Measurements from ENCODE around the gene MYF5.

MYF5 gene

DNA sequence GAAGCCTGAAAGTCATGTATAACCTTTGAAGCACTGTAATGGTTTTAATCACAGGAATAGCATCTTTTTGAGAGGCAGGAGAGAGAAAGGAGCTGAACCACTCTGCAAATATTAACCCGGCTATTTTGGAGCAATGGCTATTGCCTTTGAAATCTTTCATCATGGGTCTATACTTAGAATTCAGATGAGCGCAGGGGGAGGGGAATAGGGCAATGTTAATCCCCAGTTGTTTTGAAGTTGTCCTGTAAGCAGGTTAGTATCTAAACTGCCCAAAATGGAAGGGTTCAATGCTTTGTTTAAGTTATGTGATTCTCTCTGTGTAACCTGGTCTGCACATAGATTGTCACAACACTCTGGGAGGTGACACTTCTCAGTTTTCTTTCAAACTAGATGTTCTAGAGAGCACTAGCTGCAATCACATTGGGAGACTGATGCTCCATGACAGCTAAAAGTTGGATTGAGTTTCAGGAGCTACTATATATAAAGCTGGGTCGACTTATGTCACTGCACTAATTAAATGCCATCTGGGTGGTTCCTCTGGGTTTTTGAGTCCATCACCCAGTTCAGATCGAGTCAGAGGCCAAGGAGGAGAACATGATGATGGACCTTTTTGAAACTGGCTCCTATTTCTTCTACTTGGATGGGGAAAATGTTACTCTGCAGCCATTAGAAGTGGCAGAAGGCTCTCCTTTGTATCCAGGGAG, 9.4 kb upstream of the MYF5 start, which contains the start of gene MYF6:
Gene MYF6 (plus strand): TSS at position 509 of the 704 bp plus-strand sequence. CDS start 86 bp downstream, at position 595.
- no peak for DNase-seq (ENCODE audit: low read depth in 1 of 2, low spot score in 1 of 2)

GRCh38 chr12:80707830-80708258, 8.9 kb upstream of the MYF5 start:
- no peak for DNase-seq (ENCODE audit: low read depth in 1 of 2, low spot score in 1 of 2)

GRCh38 chr12:80708259-80708974, 8.3 kb upstream of the MYF5 start:
- DNase-seq (ENCODE audit: low read depth in 1 of 2, low spot score in 1 of 2), result no peak

- no peak for DNase-seq (ENCODE audit: low read depth in 1 of 2, low spot score in 1 of 2)
These were observed 7.8 kb upstream of the MYF5 start for GRCh38 chr12:80708975-80709328.

DNA sequence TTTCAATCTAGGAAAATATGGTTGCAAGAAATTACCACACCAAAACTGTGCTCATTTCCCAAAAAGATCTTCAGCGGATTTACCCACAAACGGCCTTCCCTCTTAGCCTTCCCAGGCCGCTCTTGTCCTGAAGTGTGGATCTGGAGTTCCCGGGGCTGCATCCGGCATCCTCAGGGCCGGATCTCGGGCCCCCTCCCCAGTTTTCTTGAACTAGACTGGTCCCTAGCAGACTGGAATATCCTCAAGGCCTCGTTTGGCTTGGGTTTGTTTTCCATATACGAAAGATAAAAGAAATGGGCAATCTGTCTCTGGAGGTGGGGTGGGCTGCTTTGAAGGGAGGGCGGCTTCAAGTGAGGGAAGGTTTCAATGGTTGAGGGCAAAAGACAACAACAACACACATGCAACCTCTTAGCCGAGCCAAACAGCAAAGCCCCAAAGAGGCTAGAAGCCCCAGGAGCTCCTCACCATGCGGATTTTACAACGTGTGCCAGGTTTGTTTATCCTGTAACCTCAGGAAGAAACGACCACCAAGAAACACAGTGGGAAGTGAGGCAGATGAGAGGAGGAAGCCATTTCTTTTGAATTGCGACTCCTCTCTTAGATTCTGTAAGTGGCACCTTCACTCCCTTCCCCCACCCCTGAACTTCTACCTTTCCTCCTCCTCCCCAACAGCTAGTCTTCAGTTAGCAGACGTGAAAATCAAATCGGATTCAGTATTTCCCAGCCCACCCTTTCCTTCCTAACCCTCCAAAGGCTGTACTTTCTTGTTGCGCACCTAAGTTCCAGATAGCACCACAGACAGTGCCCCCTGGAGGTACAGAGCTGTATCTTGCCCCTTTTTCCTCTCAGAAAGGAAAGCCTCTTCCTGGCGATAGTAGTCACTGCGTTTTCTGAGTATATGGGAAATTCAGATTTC, 6.6 kb upstream of the MYF5 start:
- DNase-seq (ENCODE audit: low read depth in 1 of 2, low spot score in 1 of 2), result no peak

DNA sequence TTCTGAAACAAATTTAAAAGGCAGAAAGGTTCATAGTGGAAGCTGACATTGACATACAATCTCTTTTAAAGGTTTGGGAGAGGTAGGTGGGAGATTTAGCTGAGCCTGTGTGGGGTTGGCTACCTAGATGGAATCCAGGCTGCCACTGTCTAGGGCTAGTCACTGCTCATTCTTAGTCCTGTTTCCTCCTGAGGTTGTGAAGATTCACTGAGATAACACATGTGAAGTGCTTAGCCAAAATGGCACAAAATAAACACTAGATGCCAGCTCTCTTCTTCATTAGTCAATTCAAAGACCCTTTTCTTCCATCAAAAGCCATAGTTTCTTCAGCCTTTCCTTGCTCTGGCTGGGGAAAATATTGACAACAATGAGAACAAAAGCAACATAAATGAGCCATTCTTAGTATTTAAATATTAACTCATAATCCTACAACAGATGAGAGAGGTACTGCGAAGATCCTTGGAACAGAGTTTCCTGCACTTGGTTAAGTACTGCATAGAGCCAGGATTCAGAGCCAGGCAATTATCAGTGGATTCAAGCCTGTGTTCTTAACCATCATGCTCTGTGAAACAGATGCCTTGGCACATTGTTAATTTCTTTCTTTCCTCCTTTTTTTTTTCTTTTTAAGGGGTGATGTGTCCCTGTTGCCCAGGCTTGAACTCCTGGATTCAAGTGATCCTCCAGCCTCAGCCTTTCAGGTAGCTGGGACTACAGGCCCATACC, 5.8 kb upstream of the MYF5 start:
- DNase-seq (ENCODE audit: low read depth in 1 of 2, low spot score in 1 of 2), result no peak

GRCh38 chr12:80711866-80712265, 4.8 kb upstream of the MYF5 start:
- no peak for DNase-seq (ENCODE audit: low read depth in 1 of 2, low spot score in 1 of 2)

DNA sequence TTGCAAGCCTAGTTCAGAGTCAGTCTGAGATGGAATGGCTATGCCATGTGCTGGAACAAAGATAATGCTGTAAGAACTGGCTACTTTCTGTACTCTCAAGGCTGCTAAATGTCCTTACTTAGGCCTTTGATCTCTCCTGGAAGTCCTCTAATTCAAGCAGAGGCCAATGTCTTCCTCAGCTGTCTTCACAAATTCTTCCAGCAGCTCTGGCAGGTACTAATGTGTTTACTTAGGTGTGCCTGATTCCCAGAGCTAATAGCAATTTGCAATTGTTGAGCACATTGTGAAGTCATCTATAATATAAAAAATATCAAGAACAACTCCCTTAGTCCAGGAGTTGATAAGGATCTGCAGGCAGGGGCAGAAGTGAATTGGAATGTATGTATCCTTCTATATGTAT, 3.8 kb upstream of the MYF5 start:
- DNase-seq (ENCODE audit: low read depth in 1 of 2, low spot score in 1 of 2), result no peak

DNA sequence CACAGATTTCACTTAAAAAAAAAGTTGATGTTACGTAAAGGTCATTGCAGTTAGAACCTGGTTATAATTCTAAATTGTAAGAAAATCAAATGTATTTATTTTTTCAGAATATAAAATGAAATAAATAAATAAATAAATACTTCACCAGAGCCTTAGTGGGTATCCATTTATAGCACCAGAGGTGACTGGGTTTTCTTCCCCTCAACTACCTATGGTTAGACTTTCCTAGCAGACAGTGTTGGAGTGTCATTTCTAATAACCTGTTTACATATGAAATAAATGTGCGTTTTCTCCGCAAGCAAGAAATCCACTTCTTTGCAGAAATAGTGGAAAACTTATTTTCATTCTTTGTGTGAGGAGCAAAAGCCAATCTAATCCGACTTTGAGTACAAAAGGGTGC, 3.3 kb upstream of the MYF5 start:
- DNase-seq (ENCODE audit: low read depth in 1 of 2, low spot score in 1 of 2), result no peak

DNA sequence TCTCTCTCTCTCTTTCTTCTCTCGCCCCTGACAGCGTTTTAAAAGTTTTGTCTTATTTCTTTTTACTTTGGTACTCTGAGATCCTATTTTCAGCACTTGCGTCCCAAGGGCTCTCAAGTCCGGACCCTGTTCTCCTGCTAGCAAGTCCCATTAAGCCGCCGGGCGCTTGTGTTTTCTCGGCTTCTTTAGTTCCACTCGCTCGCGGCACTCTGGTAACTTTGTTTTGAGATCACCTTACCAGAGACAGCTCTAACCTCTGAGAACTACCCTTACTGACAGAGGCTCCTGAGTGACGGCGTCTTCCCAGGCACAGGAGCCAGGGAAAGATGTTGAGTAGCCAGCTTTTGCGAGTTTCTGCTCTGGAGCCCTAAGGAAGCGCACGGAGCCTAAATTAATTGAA, 2.7 kb upstream of the MYF5 start:
- DNase-seq (ENCODE audit: low read depth in 1 of 2, low spot score in 1 of 2), result no peak

DNA sequence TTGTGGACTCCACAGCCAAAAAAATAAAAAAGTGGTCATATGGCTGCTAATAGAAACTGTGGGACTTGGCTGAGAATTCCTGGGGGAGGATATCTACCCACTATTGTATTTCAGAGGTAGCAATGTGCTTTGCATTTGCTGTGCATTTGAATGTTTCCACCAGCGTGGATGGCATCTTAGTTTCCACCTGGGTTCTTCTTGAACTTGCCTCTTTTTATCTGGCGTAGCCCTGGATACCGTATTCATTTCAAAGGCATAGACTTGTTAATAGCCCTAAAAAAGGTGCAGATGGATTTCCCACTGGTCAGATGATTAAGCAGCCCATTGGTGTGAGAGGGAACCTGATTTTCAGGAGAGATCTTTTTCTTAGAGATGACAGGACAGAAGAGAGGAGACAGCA, 1.9 kb upstream of the MYF5 start:
- DNase-seq (ENCODE audit: low read depth in 1 of 2, low spot score in 1 of 2), result no peak

DNA sequence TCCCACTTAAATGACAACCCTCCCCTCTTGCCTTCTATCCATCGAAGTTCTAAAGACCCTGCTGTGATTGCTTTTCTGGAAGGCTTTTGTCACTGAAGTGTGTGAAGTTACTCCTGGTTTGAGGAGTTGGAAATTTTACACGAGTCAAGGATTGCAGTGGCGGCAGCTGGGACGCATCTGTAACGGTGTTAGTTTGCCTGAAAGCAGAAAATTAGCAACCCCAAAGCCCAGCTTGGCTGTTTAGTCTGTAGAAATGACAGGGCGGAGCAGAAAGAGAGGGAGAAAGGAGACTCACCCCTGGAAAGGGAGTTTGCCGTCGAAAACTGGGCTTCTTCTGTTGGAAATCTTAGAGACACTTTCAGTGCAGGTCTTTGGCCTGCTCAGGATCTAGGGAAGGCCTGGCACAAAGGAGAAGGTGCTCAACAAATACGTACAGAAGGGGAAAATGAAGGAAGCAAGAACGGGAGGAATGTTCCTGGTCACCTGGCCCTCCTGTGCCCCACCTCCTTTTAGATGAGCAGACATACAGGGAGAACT, 931 bp upstream of the MYF5 start:
- no peak for DNase-seq (ENCODE audit: low read depth in 1 of 2, low spot score in 1 of 2)

- DNase-seq (ENCODE audit: low read depth in 1 of 2, low spot score in 1 of 2), result no peak
These were observed 1.1 kb downstream of the MYF5 start for GRCh38 chr12:80717856-80718255.

DNA sequence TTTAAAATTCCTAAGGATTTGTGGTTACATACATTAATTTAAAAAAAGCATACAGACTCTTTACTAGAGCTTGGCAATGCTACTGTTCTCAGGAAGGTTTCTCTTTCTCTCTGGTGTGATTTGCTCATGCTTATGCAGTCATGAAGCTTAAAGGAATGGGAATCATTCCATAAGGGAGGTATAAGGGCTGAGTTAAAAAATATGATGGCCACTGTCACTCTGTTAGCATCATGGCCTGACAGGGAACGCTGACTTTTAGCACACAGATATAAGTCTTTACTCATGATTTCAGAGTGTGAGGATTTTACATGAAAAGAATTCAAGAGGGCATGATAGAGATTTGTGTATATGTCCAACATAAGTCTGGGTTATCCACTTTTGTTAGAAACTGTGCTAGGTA, 3.8 kb downstream of the MYF5 start:
- DNase-seq (ENCODE audit: low read depth in 1 of 2, low spot score in 1 of 2), result no peak

DNA sequence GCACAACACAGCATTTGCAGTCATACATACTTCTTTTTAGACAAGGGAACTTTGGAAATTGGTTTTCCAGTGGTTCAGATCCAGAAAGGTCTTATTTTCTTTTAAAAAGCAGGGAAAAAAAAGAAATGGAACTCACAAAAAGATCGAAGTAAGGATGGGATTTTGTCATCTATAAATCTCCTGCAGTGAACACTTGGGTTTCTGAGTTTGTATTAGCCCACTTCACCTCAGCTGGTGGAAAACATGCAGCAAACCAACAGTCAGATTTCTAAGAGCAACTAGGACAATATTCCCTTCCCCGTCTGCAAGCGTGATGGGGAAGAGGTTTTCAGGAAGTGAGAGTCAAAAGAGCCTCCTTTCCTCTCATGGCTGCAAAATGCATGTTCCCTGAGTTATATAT, 4.6 kb downstream of the MYF5 start:
- DNase-seq (ENCODE audit: low read depth in 1 of 2, low spot score in 1 of 2), result no peak

DNA sequence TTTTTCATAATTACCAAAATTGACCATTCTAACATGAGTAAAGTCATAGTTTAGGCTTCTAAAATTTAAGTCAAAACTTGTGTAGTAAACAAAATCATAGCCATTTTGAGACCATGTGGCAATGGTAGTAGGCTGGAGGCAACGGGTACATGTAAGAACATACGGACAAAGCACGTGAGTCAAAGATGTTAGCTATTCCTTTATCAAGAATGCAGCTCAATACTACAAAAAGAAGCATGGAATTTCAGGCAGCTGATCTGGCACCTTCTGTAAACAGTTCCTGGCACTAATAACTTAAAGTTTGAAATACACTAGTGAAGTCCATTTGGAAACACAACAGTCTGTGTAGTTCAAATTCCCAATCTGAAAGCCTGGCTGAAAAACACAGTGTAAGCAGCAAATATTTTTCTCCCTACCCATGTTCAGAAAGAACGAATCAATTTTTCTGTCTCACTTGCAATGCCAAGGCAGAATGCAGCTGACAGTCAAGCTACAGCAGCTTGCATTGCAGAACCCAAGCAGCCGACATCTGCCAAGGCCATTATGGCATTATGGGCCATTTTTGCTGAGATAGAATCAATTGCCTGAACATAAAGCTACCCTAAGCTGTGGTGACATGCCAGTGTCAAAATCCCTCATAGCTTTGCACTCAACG, 29.3 kb downstream of the MYF5 start:
- DNase-seq (ENCODE audit: low read depth in 1 of 2, low spot score in 1 of 2), result no peak

DNA sequence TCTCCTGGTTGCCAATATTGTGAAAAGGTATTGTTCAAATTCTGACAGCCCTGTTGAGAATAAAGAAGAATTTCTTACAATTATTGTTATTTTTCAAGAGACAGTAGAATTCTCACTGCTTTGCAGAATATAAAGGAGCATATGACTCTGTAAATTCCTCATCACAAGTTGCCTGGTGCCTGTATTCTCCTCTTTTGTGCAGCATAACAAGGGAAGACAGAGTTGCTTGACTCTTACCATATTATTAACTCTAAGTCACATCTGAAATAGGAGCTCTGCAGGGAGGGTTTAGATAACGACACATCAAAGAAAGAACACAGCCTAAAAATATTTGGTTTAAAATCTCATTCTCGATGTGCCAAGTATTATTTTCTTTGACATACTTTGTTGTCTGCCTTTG, 31.1 kb downstream of the MYF5 start:
- no peak for DNase-seq (ENCODE audit: low read depth in 1 of 2, low spot score in 1 of 2)

- DNase-seq (ENCODE audit: low read depth in 1 of 2, low spot score in 1 of 2), result no peak
These were observed 32.7 kb downstream of the MYF5 start for GRCh38 chr12:80749456-80749855.

- no peak for DNase-seq (ENCODE audit: low read depth in 1 of 2, low spot score in 1 of 2)
These were observed 35.8 kb downstream of the MYF5 start for GRCh38 chr12:80752464-80752863.

DNA sequence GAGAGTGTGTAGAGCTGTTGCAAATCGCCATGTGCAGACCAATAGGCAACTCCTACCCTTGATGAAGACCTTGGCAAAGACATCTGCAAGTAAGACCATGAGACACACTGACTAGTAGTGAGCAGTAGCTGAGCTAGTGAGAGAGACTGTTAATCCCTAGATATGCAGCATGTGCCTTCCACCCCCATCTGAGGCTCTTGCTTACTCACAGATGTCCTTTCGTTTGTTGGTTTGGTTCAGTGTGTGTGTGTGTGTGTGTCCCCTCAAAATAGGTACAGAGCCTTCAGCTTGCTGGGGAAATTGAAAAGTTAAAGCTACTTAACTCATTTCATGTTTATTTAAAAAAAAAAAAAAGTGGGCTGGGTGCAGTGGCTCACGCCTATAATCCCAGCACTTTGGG, 37.6 kb downstream of the MYF5 start:
- DNase-seq (ENCODE audit: low read depth in 1 of 2, low spot score in 1 of 2), result no peak

Data from activated T-helper 1 cell treated with anti-CD3 and anti-CD28 coated beads, Interleukin-2, amount 50 U/mL, for 16 hours (primary cell).